HG02970 (cell line): ENCODE measurements around the gene CD81.
"Not testable (repeated sequence)": the region's sequence is repeated elsewhere in the genome, so short reads cannot be mapped to it uniquely, and the experiment has no call there.

Source experiments
- ATAC-seq: cut with Tn5 transposase; IDR thresholded peaks from one replicate; pipeline ENCODE4 v1.9.1; 2021; ENCODE audit warnings: mild to moderate bottlenecking, moderate library complexity, moderate number of reproducible peaks; ENCODE audit not compliant: unreplicated experiment, low FRiP score

CD81 gene

DNA sequence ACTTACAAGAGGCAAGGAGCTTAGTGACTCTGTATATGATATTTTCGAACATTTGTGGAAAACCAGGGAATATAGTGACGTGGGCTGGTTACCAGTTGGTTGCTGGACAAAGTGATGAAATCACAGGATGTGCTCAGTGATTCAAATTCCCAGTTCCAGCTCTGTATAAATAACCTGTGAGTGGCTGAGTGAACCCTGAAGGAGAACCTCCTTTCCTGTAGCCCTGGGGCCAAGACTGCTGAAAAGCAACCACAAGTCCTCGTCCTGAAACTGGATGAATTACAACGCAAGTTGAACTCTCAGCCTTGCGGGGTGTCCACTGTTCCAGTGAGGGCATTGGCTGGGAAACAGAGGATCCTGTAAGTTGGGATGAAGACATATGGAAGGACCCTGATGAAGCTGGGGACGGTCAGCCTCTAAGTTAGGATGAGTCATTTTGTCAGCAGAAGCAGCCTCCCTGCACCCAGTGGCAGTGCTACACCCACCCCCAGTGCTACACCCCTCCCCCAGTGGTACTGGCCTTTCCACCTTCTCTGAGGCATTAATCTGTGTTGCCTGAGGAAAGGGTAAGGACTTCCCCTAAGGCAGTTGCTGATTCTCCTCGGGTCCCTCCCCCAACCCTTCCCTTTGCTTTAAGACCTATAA lies 22.0 kb upstream of the CD81 start:
- no peak for ATAC-seq

DNA sequence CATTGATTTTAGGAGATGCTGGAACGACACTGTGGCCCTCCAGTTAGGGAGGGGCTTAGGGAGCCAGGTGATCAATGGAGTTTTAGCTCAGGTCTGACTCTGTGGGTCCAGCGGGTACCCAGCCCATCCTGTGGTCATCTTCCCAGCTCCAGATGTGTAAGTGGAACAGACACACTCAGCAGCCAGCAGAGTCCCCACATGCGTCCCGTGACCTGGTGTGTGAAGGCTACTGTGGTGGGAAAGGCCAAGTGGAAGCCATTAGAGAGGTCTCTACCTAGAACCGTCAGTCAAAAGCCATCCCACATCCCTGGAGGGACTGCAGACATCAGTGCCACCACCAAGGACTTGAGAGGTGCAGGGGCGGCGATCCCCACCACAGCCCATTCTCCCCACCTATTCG lies 19.9 kb upstream of the CD81 start:
- no peak for ATAC-seq

DNA sequence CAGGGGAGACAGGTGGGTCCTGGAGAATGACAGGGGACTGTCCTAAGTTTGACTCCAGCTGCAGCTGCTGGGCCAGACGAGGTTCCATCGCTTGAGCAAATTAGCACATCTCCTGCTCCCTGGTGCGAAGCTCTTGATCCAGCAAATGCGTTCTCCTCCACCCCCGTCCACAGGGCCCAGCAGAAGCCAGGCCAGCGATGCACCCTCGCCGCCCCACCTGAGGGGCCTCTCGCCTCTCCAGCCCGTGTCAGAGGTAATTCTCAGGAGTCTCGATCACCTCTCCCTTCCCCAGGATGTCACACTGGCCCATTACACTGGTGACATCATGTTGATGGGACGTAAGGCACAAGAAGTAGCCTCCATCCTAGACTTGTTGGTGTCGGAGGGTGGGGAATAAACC lies 19.5 kb upstream of the CD81 start:
- not testable (repeated sequence) for ATAC-seq

DNA sequence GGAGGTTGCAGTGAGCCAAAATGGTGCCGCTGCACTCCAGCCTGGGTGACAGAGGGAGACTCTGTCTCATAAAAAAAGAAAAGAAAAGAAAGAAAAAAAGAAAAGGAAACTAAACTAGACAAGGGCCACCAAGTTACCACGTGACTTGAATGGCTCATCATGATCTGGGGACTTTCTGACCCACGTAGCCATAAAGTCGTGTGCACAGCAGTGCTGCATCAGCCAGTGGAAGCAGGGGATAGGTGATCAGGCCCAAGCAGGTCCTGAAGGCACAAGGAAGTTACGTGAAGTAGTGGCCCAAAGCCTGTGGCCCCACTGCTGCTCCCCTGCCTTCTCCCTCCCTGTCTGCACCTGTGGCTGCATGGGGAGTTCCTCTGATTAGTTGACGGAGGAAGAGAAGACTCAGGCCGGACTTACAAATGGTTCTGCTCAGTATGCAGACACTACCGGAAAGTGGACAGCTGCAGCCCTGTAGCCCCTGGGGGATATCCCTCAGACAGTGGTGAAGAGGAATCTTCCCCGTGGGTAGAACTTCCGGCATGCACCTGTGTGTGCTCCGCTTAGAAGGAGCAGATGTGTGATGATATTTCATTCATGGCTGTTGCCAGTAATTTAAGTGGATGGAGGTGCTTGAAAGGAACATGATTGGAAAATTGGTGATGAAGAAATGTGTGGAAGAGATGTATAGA lies 18.2 kb upstream of the CD81 start:
- ATAC-seq, result no peak

DNA sequence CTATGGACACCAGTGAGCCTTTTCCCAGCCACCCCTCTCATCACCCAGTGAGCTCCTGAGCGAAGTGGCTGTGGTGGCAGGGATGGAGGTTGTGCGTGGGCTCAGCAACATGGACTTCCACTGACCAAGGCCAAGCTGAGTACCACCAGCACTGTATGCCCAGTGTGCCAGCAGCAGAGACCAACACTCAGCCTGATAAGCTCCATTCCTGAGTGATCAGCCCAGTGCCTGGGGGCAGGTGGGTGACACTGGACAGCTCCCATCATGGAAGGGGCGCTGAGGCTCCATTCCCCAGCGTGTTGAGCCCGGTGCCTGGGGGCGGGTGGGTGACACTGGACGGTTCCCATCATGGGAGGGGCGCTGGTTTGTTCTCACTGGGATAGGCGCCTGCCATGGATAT lies 17.6 kb upstream of the CD81 start:
- no peak for ATAC-seq

DNA sequence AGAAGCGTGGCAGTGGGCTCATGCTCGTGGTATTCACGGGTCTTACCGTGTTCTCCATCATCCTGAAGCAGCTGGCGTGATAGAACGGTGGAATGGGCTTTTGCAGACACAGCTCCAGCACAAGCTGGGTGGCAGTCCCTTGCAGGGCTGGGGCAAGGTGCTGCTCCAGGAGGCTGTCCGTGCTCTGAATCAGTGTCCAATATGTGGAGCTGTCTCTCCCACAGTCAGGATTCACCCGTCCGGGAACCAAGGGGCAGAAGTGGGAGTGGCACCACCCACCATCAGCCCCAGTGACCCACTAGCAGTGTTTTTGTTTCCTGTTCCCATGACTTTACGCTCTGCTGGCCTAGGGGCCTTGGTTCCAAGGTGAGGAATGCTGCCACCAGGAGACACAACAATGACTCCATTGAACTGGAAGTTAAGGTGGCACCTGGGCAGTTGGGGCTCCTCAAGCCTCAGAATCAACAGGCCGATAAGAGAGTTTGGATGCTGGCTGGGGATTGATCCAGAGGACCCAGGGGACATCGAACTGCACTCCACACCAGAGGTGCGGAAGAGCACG lies 16.9 kb upstream of the CD81 start:
- no peak for ATAC-seq

DNA sequence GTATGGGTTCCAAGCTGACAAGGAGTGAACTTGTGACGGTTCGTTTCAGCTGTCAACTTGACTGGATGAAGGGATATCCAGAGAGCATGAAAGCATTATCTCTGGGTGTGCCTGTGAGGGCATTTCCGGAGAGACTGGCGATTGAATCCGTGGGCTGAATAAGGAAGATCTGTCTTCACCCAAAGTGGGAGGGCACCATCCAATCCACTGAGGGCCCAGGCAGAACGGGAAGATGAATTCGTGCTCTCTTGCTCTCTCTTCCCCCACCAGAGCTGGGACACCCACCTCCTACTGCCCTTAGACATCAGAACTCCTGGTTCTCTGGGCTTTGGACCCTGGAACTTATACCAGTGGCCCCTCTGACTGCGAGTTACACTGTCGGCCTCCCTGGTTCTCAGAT lies 15.5 kb upstream of the CD81 start:
- no peak for ATAC-seq

DNA sequence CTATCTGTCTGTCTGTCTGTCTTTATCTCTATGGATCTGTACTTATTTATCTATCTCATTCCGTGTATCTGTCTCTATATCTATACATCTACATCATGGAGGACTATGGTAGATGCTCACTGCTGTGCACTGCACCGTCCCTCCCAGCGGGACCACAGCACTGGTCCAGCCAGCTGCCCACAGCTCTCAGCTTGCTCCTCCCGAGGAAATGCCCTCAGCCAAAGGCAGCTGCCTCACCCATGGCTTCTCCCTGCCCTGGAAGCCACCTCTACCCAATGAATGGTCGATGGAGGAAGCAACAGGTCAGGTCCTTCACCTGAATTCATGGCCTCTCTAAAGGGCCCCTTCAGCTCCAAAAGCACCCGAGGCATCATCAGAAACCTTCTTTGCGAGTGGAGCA lies 14.7 kb upstream of the CD81 start:
- no peak for ATAC-seq

DNA sequence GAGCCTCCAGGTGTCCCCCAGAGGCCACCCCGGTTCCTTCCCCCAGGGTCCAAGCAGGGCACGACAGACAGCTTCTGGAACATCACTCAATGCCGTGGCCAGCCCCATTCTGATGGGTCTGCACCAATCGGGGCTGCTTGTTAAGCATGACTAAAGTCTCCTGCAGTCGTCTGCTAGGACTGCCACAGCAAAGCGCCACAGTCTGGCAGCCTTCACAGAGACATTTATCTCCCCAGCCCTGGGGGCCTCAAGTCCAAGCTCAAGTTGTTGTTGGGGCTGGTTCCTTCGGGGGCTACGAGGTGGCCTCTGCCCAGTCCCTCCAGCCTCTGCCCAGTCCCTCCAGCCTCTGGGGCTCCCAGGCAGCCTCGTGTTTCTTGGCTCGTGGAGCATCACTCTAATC lies 14.0 kb upstream of the CD81 start:
- no peak for ATAC-seq

DNA sequence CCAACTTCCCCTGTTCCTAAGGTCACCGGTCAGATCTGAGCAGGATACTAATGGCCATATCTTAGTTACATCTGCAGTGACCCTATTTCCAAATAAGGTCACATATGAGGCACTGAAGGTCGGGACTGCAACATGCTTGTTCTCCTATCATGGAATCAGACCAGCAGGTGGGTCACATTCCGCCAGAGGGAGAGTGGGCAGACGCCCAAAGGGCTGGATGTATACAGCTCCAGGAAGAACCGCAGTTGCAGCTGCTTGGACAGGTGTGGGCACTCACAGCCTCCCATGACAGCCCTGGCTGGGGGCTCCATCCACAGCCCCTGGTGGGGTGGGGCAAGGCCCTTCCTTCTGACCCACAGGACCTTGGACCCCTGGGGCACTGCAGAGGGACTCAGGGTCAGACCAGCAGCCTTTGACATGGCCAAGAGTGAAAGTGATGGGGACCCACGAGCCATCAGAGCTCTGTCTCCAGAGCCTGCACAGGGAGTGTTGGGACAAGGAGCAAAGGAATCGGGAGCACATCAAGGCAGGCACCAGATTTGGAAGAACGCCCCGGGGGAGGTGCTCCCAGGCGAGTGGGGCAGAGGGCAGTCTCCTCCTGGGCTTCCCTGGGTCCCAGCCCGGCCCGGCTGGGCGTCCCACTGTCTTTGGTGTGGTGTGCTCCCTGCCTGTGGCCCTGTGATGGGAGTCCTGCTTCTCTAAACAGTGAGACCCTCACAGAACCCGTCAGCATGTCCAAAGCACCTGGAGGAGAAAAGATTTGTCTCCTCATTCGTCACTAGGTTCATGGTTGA lies 13.3 kb upstream of the CD81 start:
- ATAC-seq, result no peak

DNA sequence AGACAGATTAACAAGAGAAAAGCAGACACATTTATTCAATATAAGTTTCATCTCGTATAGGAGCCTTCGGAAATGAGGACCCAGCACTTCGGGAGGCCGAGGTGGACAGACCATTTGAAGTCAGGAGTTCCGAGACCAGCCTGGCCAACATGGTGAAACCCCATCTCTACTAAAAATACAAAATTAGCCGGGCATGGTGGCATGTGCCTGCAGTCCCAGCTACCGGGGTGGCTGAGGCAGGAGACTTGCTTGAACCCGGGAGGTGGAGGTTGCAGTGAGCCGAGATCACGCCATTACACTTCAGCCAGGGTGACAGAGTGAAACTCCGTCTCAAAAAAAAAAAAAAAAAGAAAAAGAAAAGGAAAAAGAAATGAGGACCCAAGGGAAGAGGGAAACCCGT lies 12.7 kb upstream of the CD81 start:
- not testable (repeated sequence) for ATAC-seq

DNA sequence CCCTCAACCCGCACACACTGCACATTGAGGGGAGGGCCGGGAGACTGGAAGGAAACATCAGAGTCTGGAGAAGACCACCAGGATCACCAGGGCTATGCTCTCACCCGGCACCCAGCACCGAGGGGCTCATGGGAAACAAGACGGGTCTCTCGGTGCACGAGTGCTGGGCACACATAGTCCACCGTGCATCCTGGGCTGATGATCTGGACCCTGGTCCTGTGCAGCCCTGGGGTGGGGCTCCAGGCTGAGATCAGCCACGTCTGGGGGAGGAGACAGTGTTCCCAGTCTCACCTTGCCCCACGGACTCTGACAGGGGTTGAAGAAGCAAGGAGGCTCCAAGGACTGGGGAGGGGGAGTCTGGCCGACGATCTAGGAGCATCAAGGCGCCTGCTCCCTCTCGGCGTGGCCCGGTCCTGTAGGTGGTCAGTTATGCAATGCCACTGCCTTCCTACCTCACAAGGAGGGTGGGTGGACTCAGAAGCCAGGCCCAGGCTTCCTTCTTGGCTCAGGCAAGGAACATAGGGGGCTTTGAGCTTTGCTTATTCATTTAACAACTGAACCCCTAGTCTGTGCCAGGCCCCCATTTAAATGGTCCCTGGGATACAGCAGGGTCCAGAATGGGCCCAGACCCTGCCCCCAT lies 11.4 kb upstream of the CD81 start:
- ATAC-seq, result no peak

DNA sequence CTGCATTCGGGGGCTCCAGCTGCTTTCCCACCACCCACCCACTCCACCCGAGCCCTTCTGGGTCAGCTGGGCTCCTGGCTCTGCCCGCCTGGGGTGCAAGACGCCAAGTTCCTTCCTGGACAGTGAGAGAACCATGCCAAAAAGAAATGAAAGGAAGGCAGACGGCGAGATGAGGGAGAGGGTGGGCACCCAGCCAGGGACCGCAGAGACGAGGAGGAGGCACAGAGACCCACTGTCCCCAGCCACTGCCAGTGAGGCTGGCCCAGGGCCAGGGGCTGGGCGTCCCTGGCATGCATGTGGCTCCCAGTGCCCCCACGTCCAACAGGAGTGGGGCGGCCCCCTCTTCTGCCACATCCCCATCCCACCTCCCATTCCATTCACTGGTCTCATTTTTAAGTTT lies 10.8 kb upstream of the CD81 start:
- ATAC-seq, result no peak

DNA sequence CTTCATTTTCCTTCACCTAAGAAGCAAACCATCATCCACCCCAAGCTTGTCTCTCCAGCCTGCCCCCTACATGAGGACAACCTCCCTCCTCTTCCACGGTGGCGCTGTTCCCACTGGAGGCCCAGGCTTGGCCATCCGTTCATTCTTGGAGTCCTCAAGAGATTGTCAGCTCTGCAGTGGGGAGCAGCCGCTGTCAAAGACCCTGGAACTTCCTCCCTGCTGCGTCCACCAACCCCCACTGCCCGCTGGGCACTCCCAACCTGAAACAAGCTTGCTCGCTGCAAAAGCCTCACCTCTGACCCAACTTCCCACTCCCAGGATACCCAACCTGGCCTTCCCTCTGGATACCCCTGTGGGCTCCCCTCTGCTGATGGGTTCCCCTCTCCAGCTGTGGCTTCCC lies 10.4 kb upstream of the CD81 start:
- ATAC-seq, result no peak

DNA sequence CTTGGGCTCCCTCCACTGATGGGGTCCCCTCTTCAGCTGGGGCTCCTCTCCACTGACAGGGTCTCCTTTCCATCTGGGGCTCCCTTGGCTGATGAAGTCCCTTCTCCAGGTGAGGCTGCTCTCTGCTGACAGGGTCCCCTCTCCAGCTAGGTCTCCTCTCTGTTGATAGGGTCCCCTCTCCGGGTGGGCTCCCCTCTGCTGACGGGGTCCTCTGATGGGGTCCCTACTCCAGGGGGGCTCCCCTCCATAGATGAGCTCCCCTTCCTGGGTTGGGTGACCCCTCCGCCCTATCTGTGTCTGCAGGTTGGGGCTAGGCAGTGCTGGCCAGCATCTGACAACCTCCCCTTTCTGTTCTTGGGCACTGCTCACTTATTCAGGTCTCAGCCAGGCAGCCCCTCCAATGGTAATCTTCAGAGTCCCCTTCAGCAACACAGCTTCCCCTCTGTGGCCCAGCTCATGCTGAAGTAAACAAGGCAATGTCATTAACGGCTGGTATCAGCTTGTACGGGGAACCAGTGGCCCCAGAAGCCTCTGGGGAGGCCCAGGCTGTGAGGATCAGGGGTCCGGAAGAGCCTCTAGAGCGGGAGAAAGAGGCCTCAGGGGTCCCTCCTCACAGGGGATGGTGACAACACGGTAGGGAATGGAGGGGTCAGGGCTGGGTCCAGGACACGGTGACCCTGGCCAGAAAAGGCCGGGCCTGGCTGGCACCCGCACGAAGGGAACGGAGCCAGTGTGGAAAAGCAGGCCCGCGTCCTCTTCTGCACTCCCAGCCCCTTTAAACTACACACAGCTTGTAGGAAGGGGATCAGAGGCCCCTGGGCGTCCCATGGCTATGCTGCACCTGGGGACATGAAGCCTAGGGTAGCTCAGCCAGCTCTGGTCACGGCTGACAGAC lies 9.6 kb upstream of the CD81 start:
- ATAC-seq, result no peak

DNA sequence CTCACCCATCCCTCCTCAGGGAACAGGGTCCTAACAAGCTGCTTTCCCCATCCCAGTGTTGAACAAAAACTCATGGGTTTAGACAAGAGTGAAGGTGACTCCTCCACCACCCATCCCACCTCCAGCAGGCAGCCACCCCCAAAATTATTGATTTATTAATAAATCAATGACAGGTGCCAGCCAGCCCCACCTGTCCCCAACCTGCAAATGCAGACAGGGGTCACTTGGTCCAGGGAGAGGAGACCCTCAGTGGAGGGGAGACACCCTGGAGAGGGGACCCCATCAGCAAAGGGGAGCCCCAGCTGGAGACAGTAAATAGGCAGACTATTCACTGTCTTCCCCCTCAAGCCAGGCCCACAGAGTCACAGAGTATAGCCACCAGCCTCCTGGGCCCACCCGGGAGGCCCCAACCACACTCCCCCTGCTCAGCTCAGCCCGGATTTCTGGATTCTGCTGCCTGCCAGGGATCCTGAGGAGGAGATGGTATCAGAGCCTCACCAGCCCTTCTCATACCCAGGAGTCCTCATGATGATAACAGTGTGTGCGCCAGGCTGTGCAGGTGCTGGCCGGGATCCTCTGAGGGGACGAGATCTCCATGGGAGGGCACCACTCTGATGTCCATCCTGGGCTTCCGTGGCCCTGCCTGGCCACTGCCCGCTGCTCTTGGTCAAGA lies 8.8 kb upstream of the CD81 start:
- no peak for ATAC-seq

DNA sequence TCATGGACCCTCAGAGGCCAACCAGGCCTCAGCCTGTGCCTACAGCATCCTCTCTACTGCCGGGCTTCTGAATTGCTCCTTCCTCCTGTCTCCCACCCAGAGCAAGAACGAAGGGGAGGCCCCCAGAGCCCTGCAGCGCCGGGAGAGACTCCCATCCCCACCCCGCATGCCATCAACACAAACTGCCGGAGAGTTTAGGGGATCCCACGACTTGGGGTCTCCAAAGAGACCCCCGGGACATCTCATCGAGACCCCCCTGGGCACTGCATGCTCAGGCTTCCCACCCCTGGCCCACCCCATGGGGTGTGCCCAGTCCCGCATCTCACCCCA lies 8.3 kb upstream of the CD81 start:
- no peak for ATAC-seq

DNA sequence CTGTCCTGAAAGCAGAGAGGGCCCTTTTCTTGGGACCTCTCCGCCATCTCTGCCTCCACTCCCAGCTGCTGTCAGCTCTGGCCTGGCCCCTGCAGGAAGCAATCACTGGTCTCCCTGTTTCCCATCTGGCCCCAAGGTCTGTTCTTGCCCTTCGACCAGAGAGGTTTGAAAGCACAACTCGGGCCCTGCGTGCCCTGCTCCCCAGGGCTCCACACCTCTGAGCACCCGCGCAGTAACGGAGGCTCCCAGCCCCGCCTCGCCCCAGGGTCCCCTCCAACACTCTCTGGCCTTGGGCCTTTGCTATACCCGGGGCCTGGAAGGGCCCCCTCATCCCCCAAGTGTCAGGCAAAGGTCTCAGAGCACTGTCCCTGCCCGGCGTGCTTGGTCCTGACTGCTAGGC lies 7.8 kb upstream of the CD81 start:
- ATAC-seq, result no peak

DNA sequence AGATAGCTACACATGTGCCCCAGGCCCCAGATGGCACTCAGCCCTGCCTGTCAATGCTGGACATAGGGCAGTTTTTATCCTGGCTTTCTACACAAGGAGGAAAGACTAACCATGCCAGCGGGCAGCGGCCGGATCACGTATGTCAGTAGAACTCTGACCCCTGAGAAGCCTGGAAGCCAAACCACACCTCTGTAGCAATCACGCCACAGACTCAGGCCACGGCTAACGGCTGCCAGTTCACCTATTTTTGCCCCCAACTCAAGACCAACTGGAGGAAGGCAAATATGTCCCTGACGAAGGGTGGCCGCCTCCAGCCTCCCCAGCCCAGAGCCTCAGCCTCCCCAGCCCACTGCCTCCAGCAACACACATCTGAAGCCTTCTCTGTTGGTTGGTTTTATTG lies 7.2 kb upstream of the CD81 start:
- no peak for ATAC-seq
